ENCODE results near the gene LRG1.

LRG1 gene

DNA sequence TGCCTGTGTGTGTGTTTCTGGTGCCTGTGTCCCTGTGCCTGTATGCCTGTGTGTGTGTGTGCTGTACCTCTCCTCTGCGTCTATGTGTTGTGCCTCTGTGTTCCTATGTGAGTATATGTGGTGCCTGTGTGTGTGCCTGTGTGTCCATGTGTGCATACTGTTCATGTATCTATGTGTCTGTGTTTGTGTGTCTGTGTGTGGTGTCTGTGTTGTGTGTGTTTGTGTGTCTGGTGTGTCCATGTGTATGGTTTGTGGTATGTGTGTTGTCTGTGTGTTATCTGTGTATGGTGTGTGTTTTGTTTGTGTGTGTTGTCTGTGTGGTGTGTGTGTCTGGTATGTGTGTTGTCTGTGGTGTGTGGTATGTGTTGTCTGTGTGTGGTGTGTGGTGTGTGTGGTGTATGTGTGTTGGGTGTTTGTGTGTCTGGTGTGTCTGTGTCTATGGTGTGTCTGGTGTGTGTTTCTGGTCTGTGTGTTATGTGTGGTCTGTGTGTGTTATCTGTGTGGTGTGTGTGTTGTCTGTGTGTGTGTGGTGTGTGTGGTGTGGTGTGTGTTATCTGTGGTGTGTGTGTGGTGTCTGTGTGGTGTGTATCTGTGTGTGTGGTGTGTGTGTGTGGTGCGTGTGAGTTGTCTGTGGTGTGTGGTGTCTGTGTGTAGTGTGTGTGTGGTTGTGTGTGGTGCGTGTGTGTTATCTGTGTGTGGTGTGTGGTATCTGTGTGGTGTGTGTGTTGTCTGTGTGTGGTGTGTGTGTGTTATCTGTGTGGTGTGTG lies 47.3 kb downstream of the LRG1 start:
- no peak for DNase-seq

DNA sequence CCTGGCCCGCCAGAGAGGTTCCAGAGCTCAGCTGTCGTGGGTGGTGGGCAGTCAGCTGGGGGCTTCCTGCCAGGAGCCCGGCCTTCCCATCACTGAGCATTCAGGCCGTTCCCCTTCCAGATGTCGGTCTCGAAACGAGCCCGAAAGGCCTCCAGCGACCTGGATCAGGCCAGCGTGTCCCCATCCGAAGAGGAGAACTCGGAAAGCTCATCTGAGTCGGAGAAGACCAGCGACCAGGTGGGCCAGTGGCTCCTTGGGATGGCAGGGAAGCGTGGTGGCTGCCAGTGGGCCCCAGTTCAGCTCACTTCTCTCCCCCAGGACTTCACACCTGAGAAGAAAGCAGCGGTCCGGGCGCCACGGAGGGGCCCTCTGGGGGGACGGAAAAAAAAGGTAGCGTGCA lies 48.4 kb downstream of the LRG1 start:
- no peak for DNase-seq

DNA sequence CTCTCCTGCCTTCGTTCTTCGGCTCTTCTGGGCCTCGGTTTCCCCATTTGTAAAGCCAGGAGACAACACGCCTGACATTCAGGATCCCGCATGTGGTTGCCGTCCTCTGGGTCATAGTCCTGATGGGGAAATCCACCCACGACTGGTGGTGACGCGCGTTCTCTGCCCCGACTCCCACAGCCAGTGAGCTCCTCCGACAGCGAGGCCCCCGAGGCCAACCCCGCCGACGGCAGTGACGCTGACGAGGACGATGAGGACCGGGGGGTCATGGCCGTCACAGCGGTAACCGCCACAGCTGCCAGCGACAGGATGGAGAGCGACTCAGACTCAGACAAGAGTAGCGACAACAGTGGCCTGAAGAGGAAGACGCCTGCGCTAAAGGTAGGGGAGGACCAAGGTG lies 51.3 kb downstream of the LRG1 start:
- no peak for DNase-seq

DNA sequence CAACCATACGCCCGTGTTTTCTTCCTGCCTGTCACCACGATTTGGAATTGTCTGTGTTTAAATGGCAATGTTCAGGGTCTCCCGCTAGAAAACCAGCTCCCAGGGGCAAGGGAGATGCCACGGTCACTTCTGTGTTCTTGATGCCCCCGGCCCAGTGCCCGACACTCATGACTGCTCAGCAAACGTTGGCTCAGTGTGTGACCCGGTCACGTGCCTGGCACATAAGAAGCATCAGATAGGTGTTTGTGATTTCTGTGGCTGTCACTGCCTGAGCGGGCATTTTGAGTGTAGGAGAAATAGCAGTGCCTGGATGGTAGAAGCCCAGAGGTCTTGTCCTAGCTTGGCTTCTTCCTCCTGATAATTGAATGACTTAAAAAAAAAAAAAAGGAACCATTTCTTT lies 52.3 kb downstream of the LRG1 start:
- DNase-seq = no peak

Data from stimulated activated CD4-positive, alpha-beta T cell treated with anti-CD3 and anti-CD28 coated beads, Interleukin-4, amount 100 ng/mL, for 4 hours (primary cell).